Kidney (tissue), 14 donors: ENCODE results near the gene ZPR1. TPM values are rescaled to one million over a fixed set of nuclear protein-coding genes. Genes with fewer than 3 reads are reported as not detected.

ENCODE experiments used
- DNase-seq, 5 donors: peaks; one replicate each; pipeline ENCODE4 v3.0.0-alpha.2; 2013 to 2020
- FAIRE-seq: peaks from 2 replicates; lab custom pipeline; 2012; peaks lifted over from hg19 to GRCh38; lab: Jason Lieb, UNC
- H3K27ac ChIP-seq, 2 donors: one replicate each; pipeline ENCODE4 v1.7.0; 2013; ENCODE audit warnings: low read depth in 2 of 2, low read length in 2 of 2, inconsistent platforms in 1 of 2
- H3K27me3 ChIP-seq: one replicate; pipeline ENCODE4 v1.7.1; 2013; ENCODE audit warnings: low read length, inconsistent platforms; ENCODE audit not compliant: control insufficient read depth, insufficient read depth
- H3K36me3 ChIP-seq, 3 donors: one replicate each; pipeline versions ENCODE4 v1.7.0 to v1.7.1; 2013; ENCODE audit warnings: low read length in 3 of 3, control low read depth in 1 of 3, inconsistent platforms in 1 of 3; ENCODE audit not compliant: insufficient read depth in 3 of 3, control insufficient read depth in 2 of 3
- H3K4me1 ChIP-seq, 3 donors: one replicate each; pipeline versions ENCODE4 v1.7.0 to v1.7.1; 2013; ENCODE audit warnings: low read length in 3 of 3, inconsistent platforms in 1 of 3, low read depth in 1 of 3; ENCODE audit not compliant: control insufficient read depth in 2 of 3, insufficient read depth in 2 of 3
- H3K4me3 ChIP-seq, 3 donors: one replicate each; pipeline versions ENCODE4 v1.7.0 to v1.8.1; 2013; ENCODE audit warnings: low read length in 3 of 3, control low read depth in 1 of 3, inconsistent platforms in 1 of 3
- H3K9ac ChIP-seq, 3 donors: one replicate each; pipeline versions ENCODE4 v1.7.0 to v1.7.1; 2013; ENCODE audit warnings: low read length in 3 of 3, control low read depth in 1 of 3, inconsistent platforms in 1 of 3
- H3K9me3 ChIP-seq, 3 donors: one replicate each; pipeline versions ENCODE4 v1.7.0 to v1.7.1; 2013; ENCODE audit warnings: low read length in 3 of 3, control low read depth in 1 of 3, inconsistent platforms in 1 of 3; ENCODE audit not compliant: control insufficient read depth in 2 of 3, insufficient read depth in 1 of 3
- intact Hi-C: fragments of 100-400 bp; cut with DNase I; formaldehyde crosslinking; loops from one replicate; pipeline ENCODE4 v1.11.1; 2022
- polyA plus RNA-seq: library from polyadenylated mRNA; stranded (reverse); fragments of 350-450 nt; fragmentation: Illumina TruSeq; extraction: RNeasy Lipid Tissue Mini Kit (QIAGEN cat#74804); gene quantifications from one replicate; pipeline ENCODE4 v1.2.3, GENCODE V29; 2014; ENCODE audit warnings: low read depth, low replicate concordance; ENCODE audit not compliant: insufficient read depth
- total RNA-seq: library from RNA; stranded (reverse); fragmentation: NEBNext Ultra II Directional; extraction: Animal tissue kit (Norgen Biotek cat#: 25700); gene quantifications from one replicate; pipeline ENCODE4 v1.2.1, GENCODE V29; 2021
- TF ChIP-seq, protein P1 (sequence below): IDR thresholded peaks from 3 replicates; pipeline ENCODE4 v1.5.1; 2012; ENCODE audit warnings: mild to moderate bottlenecking, moderate library complexity, borderline replicate concordance; ENCODE audit not compliant: insufficient read depth; ENCODE audit errors: extremely low read depth
- donor health status: control.
- donor health status: control.
- donor health status: control.
- donor health status: control.
- donor health status: control.
- donor health status: DM: yes; HTN: yes; CAD: no.
- donor health status: Normal renal cell carcinoma (clear cell type).

The ZPR1 gene
- total and polyA plus RNA-seq, 2 donors from 2014 or later: 30.0 to 40.2 TPM

DNA sequence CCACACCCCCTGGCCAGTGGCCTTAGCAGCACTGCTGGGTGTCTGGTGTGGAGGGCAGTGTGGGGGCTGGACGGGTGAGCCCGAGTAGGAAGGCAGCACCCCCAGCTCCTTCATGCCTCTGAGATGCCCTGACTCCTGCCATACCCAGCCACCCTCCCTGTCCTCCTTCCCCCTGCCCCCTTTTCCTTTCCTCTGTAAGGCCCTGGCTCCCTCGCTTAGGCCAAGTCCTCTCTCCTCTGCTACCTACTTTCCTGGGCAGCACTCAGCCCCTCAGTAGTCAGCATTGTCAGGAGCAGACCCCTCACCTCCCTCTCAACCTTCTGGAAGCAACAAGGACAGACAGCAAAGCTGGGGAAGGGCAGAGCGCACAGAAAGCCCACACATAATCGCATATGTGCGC lies 63.0 kb downstream of the ZPR1 start:
- DNase-seq: no peak

More for the DNA sequence above, 63.0 kb downstream of the ZPR1 start:
- FAIRE-seq: no peak
- Histone ChIP-seq H3K27ac (no peak overlapping the region), H3K27me3 (no peaks in the 10 kb centered on the region), H3K9ac (no peak overlapping the region), H3K4me3 (no peak overlapping the region), H3K9me3 (no peaks in the 10 kb centered on the region), H3K4me1 (peaks cover 0 to 4% (median 0%) of the 10 kb centered on the region in 3 donors), H3K36me3 (no peaks in the 10 kb centered on the region)
- intact Hi-C loops: no loop called here
- TF ChIP-seq, protein P1, sequence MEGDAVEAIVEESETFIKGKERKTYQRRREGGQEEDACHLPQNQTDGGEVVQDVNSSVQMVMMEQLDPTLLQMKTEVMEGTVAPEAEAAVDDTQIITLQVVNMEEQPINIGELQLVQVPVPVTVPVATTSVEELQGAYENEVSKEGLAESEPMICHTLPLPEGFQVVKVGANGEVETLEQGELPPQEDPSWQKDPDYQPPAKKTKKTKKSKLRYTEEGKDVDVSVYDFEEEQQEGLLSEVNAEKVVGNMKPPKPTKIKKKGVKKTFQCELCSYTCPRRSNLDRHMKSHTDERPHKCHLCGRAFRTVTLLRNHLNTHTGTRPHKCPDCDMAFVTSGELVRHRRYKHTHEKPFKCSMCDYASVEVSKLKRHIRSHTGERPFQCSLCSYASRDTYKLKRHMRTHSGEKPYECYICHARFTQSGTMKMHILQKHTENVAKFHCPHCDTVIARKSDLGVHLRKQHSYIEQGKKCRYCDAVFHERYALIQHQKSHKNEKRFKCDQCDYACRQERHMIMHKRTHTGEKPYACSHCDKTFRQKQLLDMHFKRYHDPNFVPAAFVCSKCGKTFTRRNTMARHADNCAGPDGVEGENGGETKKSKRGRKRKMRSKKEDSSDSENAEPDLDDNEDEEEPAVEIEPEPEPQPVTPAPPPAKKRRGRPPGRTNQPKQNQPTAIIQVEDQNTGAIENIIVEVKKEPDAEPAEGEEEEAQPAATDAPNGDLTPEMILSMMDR: no peak

Other genes with a start within 250 kb of the ZPR1 start
- gene BUD13, start 15.0 kb downstream of the ZPR1 start, total RNA-seq: 14.1 TPM
- 11.7 TPM for gene BUD13, start 15.0 kb downstream of the ZPR1 start, polyA plus RNA-seq
- gene APOA5, start 3.9 kb upstream of the ZPR1 start, total RNA-seq: not detected
- gene APOA5, start 3.9 kb upstream of the ZPR1 start, polyA plus RNA-seq: not detected
- gene APOA4, start 35.3 kb upstream of the ZPR1 start, total RNA-seq: not detected
- gene APOA4, start 35.3 kb upstream of the ZPR1 start, polyA plus RNA-seq: 0.80 TPM
- not detected for gene APOC3, start 41.9 kb upstream of the ZPR1 start, total RNA-seq
- 35.6 TPM for gene APOC3, start 41.9 kb upstream of the ZPR1 start, polyA plus RNA-seq
- not detected for gene APOA1, start 49.6 kb upstream of the ZPR1 start, total RNA-seq
- gene APOA1, start 49.6 kb upstream of the ZPR1 start, polyA plus RNA-seq: 2.0 TPM